H1 (cell line): ENCODE measurements around the gene MAGOHB. TPM values are rescaled to one million over a fixed set of nuclear protein-coding genes. Genes with fewer than 3 reads are reported as not detected.

Experiments
- CTCF ChIA-PET: fragments of 300-600 bp; sonication (Branson Sonifier 250); formaldehyde crosslinking; loops from one replicate; lab custom pipeline; 2021; ENCODE audit not compliant: partially characterized antibody; lab: Charles Lee
- POLR2A ChIA-PET: fragments of 300-600 bp; sonication (Branson Sonifier 250); formaldehyde crosslinking; loops from one replicate; lab custom pipeline; 2021; ENCODE audit warnings: inconsistent platforms; ENCODE audit not compliant: partially characterized antibody; lab: Charles Lee
- DNase-seq, 2 experiments: peaks; one replicate each; pipeline versions ENCODE4 v3.0.0 to v3.0.0-alpha.2; 2010 to 2022; ENCODE audit warnings: low spot score in 2 of 2, low read depth in 1 of 2, mixed read lengths in 1 of 2
- FAIRE-seq: peaks from 2 replicates; lab custom pipeline; 2011; peaks lifted over from hg19 to GRCh38; lab: Jason Lieb, UNC
- H2AFZ ChIP-seq: 2 replicates; pipeline ENCODE4 v1.8.1; 2012; ENCODE audit warnings: low read length, inconsistent platforms
- H2AK5ac ChIP-seq: 2 replicates; pipeline ENCODE4 v1.6.1; 2013; ENCODE audit warnings: low read depth, low read length
- H2BK120ac ChIP-seq: replicated peaks from 2 replicates; pipeline ENCODE3; 2013; ENCODE audit warnings: low read depth, low read length, inconsistent platforms
- H2BK12ac ChIP-seq: 2 replicates; pipeline ENCODE4 v1.6.1; 2013; ENCODE audit warnings: low read depth, low read length
- H2BK15ac ChIP-seq: 2 replicates; pipeline ENCODE4 v1.6.1; 2013; ENCODE audit warnings: low read length
- H2BK20ac ChIP-seq: 2 replicates; pipeline ENCODE4 v1.6.1; 2013; ENCODE audit warnings: low read length
- H2BK5ac ChIP-seq: 2 replicates; pipeline ENCODE4 v1.6.1; 2013; ENCODE audit warnings: low read depth, low read length
- H3K14ac ChIP-seq: 2 replicates; pipeline ENCODE4 v1.6.1; 2013; ENCODE audit warnings: inconsistent platforms; ENCODE audit not compliant: insufficient read length
- H3K18ac ChIP-seq: 2 replicates; pipeline ENCODE4 v1.6.1; 2013; ENCODE audit warnings: low read length; ENCODE audit errors: extremely low read depth
- H3K23ac ChIP-seq: 2 replicates; pipeline ENCODE4 v1.6.1; 2013; ENCODE audit warnings: inconsistent platforms; ENCODE audit not compliant: insufficient read length
- H3K23me2 ChIP-seq: 2 replicates; pipeline ENCODE4 v1.6.1; 2013; ENCODE audit warnings: low read depth, low read length
- H3K27ac ChIP-seq: 2 replicates; pipeline ENCODE4 v1.6.1; 2011; ENCODE audit warnings: low read depth, low read length, inconsistent platforms
- H3K27me3 ChIP-seq, 4 experiments: replicated peaks in 1 of 4; 1 replicate in 1 of 4; 2 replicates in 3 of 4; pipeline versions ENCODE4 v1.6.1 to v1.8.1; 2011 to 2013; ENCODE audit warnings: low read length in 3 of 4, mild to moderate bottlenecking in 3 of 4, inconsistent platforms in 2 of 4, mixed read lengths in 2 of 4, moderate library complexity in 1 of 4; ENCODE audit not compliant: control insufficient read depth in 3 of 4, insufficient read depth in 3 of 4; ENCODE audit errors: extremely low read depth in 1 of 4
- H3K36me3 ChIP-seq, 4 experiments: 2 replicates each; pipeline versions ENCODE4 v1.6.1 to v1.8.1; 2011 to 2013; ENCODE audit warnings: mild to moderate bottlenecking in 4 of 4, low read length in 3 of 4, moderate library complexity in 2 of 4, control low read depth in 1 of 4, inconsistent platforms in 1 of 4; ENCODE audit not compliant: insufficient read depth in 4 of 4, control insufficient read depth in 2 of 4
- H3K4ac ChIP-seq: replicated peaks from 2 replicates; pipeline ENCODE3; 2013; ENCODE audit warnings: low read length, low read depth, mixed read lengths, inconsistent platforms; ENCODE audit not compliant: insufficient read length
- H3K4me1 ChIP-seq, 4 experiments: replicated peaks in 1 of 4; 1 replicate in 1 of 4; 2 replicates in 3 of 4; pipeline versions ENCODE4 v1.6.1 to v1.8.1; 2011 to 2013; ENCODE audit warnings: low read length in 3 of 4, inconsistent platforms in 2 of 4, mixed read lengths in 1 of 4; ENCODE audit not compliant: insufficient read depth in 4 of 4, control insufficient read depth in 3 of 4
- H3K4me2 ChIP-seq, 2 experiments: 2 replicates each; pipeline versions ENCODE4 v1.6.1 to v1.8.1; 2011 to 2013; ENCODE audit warnings: low read depth in 2 of 2, low read length in 2 of 2, control low read depth in 1 of 2, inconsistent platforms in 1 of 2, mild to moderate bottlenecking in 1 of 2; ENCODE audit not compliant: insufficient read depth in 1 of 2
- H3K4me3 ChIP-seq, 4 experiments: fragments of 200-600, 300-600 bp in 1 of 4; sonication (generic), shearing (Covaris generic), sonication (Bioruptor Twin) in 1 of 4; 2 replicates each; pipeline versions ENCODE4 v1.5.1 to v1.8.1; 2011 to 2016; ENCODE audit warnings: low read length in 4 of 4, low read depth in 3 of 4, control low read depth in 2 of 4, inconsistent platforms in 2 of 4, mild to moderate bottlenecking in 2 of 4, mixed read lengths in 1 of 4, moderate library complexity in 1 of 4; ENCODE audit not compliant: insufficient read depth in 2 of 4; ENCODE audit errors: extremely low read depth in 1 of 4
- H3K56ac ChIP-seq: replicated peaks from 2 replicates; pipeline ENCODE3; 2013; ENCODE audit warnings: low read depth, mild to moderate bottlenecking, mixed read lengths, low read length, inconsistent platforms; ENCODE audit not compliant: insufficient read length
- H3K79me1 ChIP-seq: 2 replicates; pipeline ENCODE4 v1.6.1; 2013; ENCODE audit warnings: low read depth, low read length, control low read depth
- H3K79me2 ChIP-seq, 2 experiments: 2 replicates each; pipeline versions ENCODE4 v1.6.1 to v1.8.1; 2012 to 2013; ENCODE audit warnings: low read length in 2 of 2, mild to moderate bottlenecking in 2 of 2, inconsistent platforms in 1 of 2; ENCODE audit not compliant: insufficient read depth in 2 of 2, control insufficient read depth in 1 of 2
- H3K9ac ChIP-seq, 4 experiments: replicated peaks in 1 of 4; 1 replicate in 1 of 4; 2 replicates in 3 of 4; pipeline versions ENCODE4 v1.6.1 to v1.8.1; 2011 to 2013; ENCODE audit warnings: low read depth in 3 of 4, low read length in 3 of 4, control low read depth in 2 of 4, mild to moderate bottlenecking in 2 of 4, moderate library complexity in 2 of 4, inconsistent platforms in 1 of 4; ENCODE audit errors: extremely low read depth in 1 of 4
- H3K9me3 ChIP-seq, 2 experiments: 2 replicates each; pipeline versions ENCODE4 v1.6.1 to v1.8.1; 2012 to 2013; ENCODE audit warnings: mild to moderate bottlenecking in 2 of 2, moderate library complexity in 2 of 2, control low read depth in 1 of 2, inconsistent platforms in 1 of 2, low read depth in 1 of 2, low read length in 1 of 2, mixed read lengths in 1 of 2; ENCODE audit not compliant: insufficient read depth in 2 of 2
- H4K20me1 ChIP-seq, 2 experiments: replicated peaks in 1 of 2; 2 replicates each; pipeline versions ENCODE3 to v1.8.1; 2011 to 2013; ENCODE audit warnings: inconsistent platforms in 2 of 2, low read length in 2 of 2, mild to moderate bottlenecking in 1 of 2; ENCODE audit not compliant: insufficient read depth in 2 of 2, control insufficient read depth in 1 of 2
- H4K5ac ChIP-seq: 2 replicates; pipeline ENCODE4 v1.6.1; 2013; ENCODE audit warnings: low read length, low read depth, mixed read lengths, inconsistent platforms; ENCODE audit not compliant: insufficient read length
- H4K8ac ChIP-seq: 2 replicates; pipeline ENCODE4 v1.8.0; 2013; ENCODE audit warnings: mild to moderate bottlenecking, moderate library complexity, low read length, inconsistent platforms; ENCODE audit not compliant: insufficient read depth; ENCODE audit errors: extremely low read depth
- H4K91ac ChIP-seq: replicated peaks from 2 replicates; pipeline ENCODE3; 2013; ENCODE audit warnings: low read length, mixed read lengths, inconsistent platforms; ENCODE audit not compliant: insufficient read length
- CHD1 ChIP-seq: IDR thresholded peaks from 2 replicates; pipeline ENCODE4 v1.6.1; 2012; ENCODE audit warnings: low read depth, low read length, improper control_type of control experiment
- EGR1 ChIP-seq: IDR thresholded peaks from 2 replicates; pipeline ENCODE4 v1.6.1; 2011; ENCODE audit warnings: low read depth, low read length, borderline replicate concordance
- EP300 ChIP-seq, 2 experiments: IDR thresholded peaks; 1 replicate in 1 of 2; 2 replicates in 1 of 2; pipeline ENCODE4 v1.6.1; 2011 to 2012; ENCODE audit warnings: low read depth in 2 of 2, low read length in 2 of 2, mild to moderate bottlenecking in 2 of 2, borderline replicate concordance in 1 of 2, inconsistent platforms in 1 of 2, moderate library complexity in 1 of 2
- RAD21 ChIP-seq, 2 experiments: IDR thresholded peaks in 1 of 2; conservative IDR thresholded peaks in 1 of 2; 2 replicates each; pipeline ENCODE4 v1.6.1; 2011; ENCODE audit warnings: low read depth in 2 of 2, low read length in 2 of 2, improper control_type of control experiment in 1 of 2, inconsistent platforms in 1 of 2, mild to moderate bottlenecking in 1 of 2, moderate library complexity in 1 of 2
- RBBP5 ChIP-seq: IDR thresholded peaks from 2 replicates; pipeline ENCODE4 v1.7.1; 2012; ENCODE audit warnings: low read depth, mild to moderate bottlenecking, inconsistent platforms, low read length, moderate library complexity, borderline replicate concordance
- RXRA ChIP-seq: IDR thresholded peaks from 2 replicates; pipeline ENCODE4 v1.6.1; 2011; ENCODE audit warnings: low read depth, mild to moderate bottlenecking, low read length, moderate library complexity; ENCODE audit not compliant: insufficient read depth
- SAP30 ChIP-seq: fragments of 300-600 bp; sonication (generic); IDR thresholded peaks from 2 replicates; pipeline ENCODE4 v1.7.1; 2012; ENCODE audit warnings: low read length, moderate library complexity, mild to moderate bottlenecking, inconsistent platforms; ENCODE audit not compliant: insufficient read depth, insufficient replicate concordance
- TAF7 ChIP-seq: optimal IDR thresholded peaks from 2 replicates; pipeline ENCODE3; 2011; ENCODE audit warnings: low read depth, mild to moderate bottlenecking, inconsistent platforms, low read length, moderate library complexity, borderline replicate concordance
- TCF12 ChIP-seq: IDR thresholded peaks from 2 replicates; pipeline ENCODE4 v1.6.1; 2011; ENCODE audit warnings: low read depth, mild to moderate bottlenecking, low read length
- ZNF274 ChIP-seq: IDR thresholded peaks from 2 replicates; pipeline ENCODE4 v1.7.0; 2012; ENCODE audit warnings: low read length, borderline replicate concordance; ENCODE audit errors: extremely low read depth
- WGBS, 2 experiments: shearing (Covaris generic) in 1 of 2; methylation state at CpG; one replicate each; pipeline versions ENCODE4 v1.1.6 to v1.1.7; 2013 to 2015; ENCODE audit warnings: low lambda C conversion rate in 2 of 2, mixed read lengths in 2 of 2, inconsistent platforms in 1 of 2, low coverage in 1 of 2, missing lambda C conversion rate in 1 of 2; ENCODE audit not compliant: insufficient replicate concordance in 2 of 2, insufficient coverage in 1 of 2, insufficient read length in 1 of 2; ENCODE audit errors: extremely low coverage in 1 of 2, missing lambda C conversion rate in 1 of 2; 5-methylcytosine and 5-hydroxymethylcytosine counted together
- polyA plus RNA-seq, 7 experiments: library from polyadenylated mRNA; depleted of rRNA in 3 of 7; stranded (reverse) in 5 of 7; unstranded in 2 of 7; fragments of >200 nt in 5 of 7; fragments of 200-250 nt in 2 of 7; gene quantifications; 1 replicate in 5 of 7; 2 replicates in 1 of 7; 4 replicates in 1 of 7; pipeline versions ENCODE4 v1.2.1 to v1.2.3, GENCODE V29; 2011 to 2013; ENCODE audit warnings: missing spikeins in 2 of 7, mixed read lengths in 2 of 7
- total RNA-seq: library from RNA; stranded (reverse); fragmentation: NEBNext Ultra II Directional; extraction: Animal tissue kit (Norgen Biotek cat#: 25700); gene quantifications from 2 replicates; pipeline ENCODE4 v1.2.1, GENCODE V29; 2021
- TF ChIP-seq, protein P1 (sequence below): IDR thresholded peaks from 2 replicates; pipeline ENCODE4 v1.6.1; 2012; ENCODE audit warnings: low read length, inconsistent platforms

Gene MAGOHB
- total and polyA plus RNA-seq, 2 of the 8 experiments (the other 6 are each of a cell fraction or from before 2014, with no cell fraction given): 21.5 to 53.7 TPM

DNA sequence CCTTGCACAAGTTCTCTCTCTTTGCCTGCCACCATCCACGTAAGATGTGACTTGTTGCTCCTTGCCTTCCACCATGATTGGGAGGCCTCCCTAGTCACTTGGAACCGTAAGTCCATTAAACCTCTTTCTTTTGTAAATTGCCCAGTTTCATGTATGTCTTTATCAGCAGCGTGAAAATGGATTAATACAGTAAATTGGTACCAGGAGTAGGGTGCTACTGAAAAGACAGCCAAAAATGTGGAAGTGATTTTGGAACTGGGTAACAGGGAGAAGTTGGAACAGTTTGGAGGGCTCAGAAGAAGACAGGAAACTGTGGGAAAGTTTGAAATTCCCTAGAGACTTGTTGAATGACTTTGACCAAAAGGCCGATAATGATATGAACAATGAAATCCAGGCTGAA lies 32.5 kb upstream of the MAGOHB start:
- ChIA-PET CTCF (no interaction called here), POLR2A (no interaction called here)
- H3K79me1 ChIP-seq: no peaks in the 10 kb centered on the region
- H2AK5ac ChIP-seq: no peak overlapping the region
- no peak overlapping the region for H2BK15ac ChIP-seq
- no peak overlapping the region for H3K23ac ChIP-seq
- H3K23me2 ChIP-seq: no peaks in the 10 kb centered on the region
- no peak overlapping the region for H3K9ac ChIP-seq
- H3K4ac ChIP-seq: no peak overlapping the region
- H3K4me3 ChIP-seq: no peak overlapping the region
- no peak overlapping the region for H3K14ac ChIP-seq
- H2BK5ac ChIP-seq: no peak overlapping the region
- no peak overlapping the region for H2BK20ac ChIP-seq
- no peaks in the 10 kb centered on the region for H3K27me3 ChIP-seq
- TF ChIP-seq SAP30 (no peak), TAF7 (no peak), RXRA (no peak), RBBP5 (no peak), CHD1 (no peak), EGR1 (no peak), RAD21 (IDR thresholded peaks at IDR 0.05 in 1 of 2, conservative IDR thresholded peaks at IDR 0.05 in 1 of 2; ENCODE audit: low read depth in 2 of 2, low read length in 2 of 2) (no peak), TCF12 (no peak), ZNF274 (no peak), EP300 (IDR thresholded peaks at IDR 0.05; ENCODE audit: borderline replicate concordance in 1 of 2, low read depth in 2 of 2, low read length in 2 of 2) (no peak)
- TF ChIP-seq, protein P1, sequence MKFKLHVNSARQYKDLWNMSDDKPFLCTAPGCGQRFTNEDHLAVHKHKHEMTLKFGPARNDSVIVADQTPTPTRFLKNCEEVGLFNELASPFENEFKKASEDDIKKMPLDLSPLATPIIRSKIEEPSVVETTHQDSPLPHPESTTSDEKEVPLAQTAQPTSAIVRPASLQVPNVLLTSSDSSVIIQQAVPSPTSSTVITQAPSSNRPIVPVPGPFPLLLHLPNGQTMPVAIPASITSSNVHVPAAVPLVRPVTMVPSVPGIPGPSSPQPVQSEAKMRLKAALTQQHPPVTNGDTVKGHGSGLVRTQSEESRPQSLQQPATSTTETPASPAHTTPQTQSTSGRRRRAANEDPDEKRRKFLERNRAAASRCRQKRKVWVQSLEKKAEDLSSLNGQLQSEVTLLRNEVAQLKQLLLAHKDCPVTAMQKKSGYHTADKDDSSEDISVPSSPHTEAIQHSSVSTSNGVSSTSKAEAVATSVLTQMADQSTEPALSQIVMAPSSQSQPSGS: no peak
- DNase-seq (no peak), FAIRE-seq (no peak)
- no peak overlapping the region for H3K27ac ChIP-seq
- no peak overlapping the region for H3K56ac ChIP-seq
- H2AFZ ChIP-seq: no peak overlapping the region
- no peaks in the 10 kb centered on the region; a peak in 1 of 8 replicates for H3K36me3 ChIP-seq
- no peak overlapping the region for H2BK120ac ChIP-seq
- H3K18ac ChIP-seq: no peak overlapping the region
- H4K8ac ChIP-seq: no peak overlapping the region
- no peaks in the 10 kb centered on the region for H3K4me1 ChIP-seq
- no peaks in the 10 kb centered on the region for H4K20me1 ChIP-seq
- peaks cover 28% of the 10 kb centered on the region in 2 experiments for H3K9me3 ChIP-seq
- H3K4me2 ChIP-seq: no peak overlapping the region
- H4K91ac ChIP-seq: no peak overlapping the region
- no peak overlapping the region for H4K5ac ChIP-seq
- H3K79me2 ChIP-seq: no peaks in the 10 kb centered on the region
- no peak overlapping the region for H2BK12ac ChIP-seq
- WGBS, 2 experiments: 61% methylated on average over 4 of the region's 4 CpGs; no CpG with 5 or more reads in 1 of the 2 experiments
